B cell (primary cell): ENCODE data around the gene MRTFB.

Experiments used
- EZH2 ChIP-seq: IDR thresholded peaks from 2 replicates; pipeline ENCODE4 v1.6.1; 2012; ENCODE audit warnings: borderline replicate concordance, low read depth, mild to moderate bottlenecking, moderate library complexity, low read length; ENCODE audit not compliant: insufficient read depth, poor library complexity, severe bottlenecking
- TF ChIP-seq, protein P1 (sequence below): fragments of 200-600 bp; IDR thresholded peaks from one replicate; pipeline ENCODE4 v1.8.0; 2022; ENCODE audit warnings: antibody characterized with exemption, mild to moderate bottlenecking

GRCh38 chr16:14298374-14299122, 227.4 kb downstream of the MRTFB start:
- TF ChIP-seq, protein P1, sequence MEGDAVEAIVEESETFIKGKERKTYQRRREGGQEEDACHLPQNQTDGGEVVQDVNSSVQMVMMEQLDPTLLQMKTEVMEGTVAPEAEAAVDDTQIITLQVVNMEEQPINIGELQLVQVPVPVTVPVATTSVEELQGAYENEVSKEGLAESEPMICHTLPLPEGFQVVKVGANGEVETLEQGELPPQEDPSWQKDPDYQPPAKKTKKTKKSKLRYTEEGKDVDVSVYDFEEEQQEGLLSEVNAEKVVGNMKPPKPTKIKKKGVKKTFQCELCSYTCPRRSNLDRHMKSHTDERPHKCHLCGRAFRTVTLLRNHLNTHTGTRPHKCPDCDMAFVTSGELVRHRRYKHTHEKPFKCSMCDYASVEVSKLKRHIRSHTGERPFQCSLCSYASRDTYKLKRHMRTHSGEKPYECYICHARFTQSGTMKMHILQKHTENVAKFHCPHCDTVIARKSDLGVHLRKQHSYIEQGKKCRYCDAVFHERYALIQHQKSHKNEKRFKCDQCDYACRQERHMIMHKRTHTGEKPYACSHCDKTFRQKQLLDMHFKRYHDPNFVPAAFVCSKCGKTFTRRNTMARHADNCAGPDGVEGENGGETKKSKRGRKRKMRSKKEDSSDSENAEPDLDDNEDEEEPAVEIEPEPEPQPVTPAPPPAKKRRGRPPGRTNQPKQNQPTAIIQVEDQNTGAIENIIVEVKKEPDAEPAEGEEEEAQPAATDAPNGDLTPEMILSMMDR: no peak
- no peak for TF ChIP-seq EZH2
